PC-9 (cell line): ENCODE data around the gene TMEM151B.

Experiments used
- CTCF ChIP-seq: fragments of 200-600 bp; sonication (generic); conservative IDR thresholded peaks from 2 replicates; pipeline ENCODE4 v1.6.1; 2017; ENCODE audit warnings: mixed run types, antibody characterized with exemption, mild to moderate bottlenecking, moderate library complexity
- EZH2 ChIP-seq: fragments of 200-600 bp; sonication (generic); IDR thresholded peaks from 2 replicates; pipeline ENCODE4 v1.8.0; 2017; ENCODE audit warnings: antibody characterized with exemption, low read depth

GRCh38 chr6:44307217-44307616 is 37.0 kb downstream of the TMEM151B start:
- TF ChIP-seq CTCF (no peak), EZH2 (no peak)
